ENCODE measurements around the gene MAP2K2. TPM values are rescaled to one million over a fixed set of nuclear protein-coding genes. Genes with fewer than 3 reads are reported as not detected.

MAP2K2 gene
- total and polyA plus RNA-seq, 2 experiments from 2014 or later, result 32.3 to 212 TPM

DNA sequence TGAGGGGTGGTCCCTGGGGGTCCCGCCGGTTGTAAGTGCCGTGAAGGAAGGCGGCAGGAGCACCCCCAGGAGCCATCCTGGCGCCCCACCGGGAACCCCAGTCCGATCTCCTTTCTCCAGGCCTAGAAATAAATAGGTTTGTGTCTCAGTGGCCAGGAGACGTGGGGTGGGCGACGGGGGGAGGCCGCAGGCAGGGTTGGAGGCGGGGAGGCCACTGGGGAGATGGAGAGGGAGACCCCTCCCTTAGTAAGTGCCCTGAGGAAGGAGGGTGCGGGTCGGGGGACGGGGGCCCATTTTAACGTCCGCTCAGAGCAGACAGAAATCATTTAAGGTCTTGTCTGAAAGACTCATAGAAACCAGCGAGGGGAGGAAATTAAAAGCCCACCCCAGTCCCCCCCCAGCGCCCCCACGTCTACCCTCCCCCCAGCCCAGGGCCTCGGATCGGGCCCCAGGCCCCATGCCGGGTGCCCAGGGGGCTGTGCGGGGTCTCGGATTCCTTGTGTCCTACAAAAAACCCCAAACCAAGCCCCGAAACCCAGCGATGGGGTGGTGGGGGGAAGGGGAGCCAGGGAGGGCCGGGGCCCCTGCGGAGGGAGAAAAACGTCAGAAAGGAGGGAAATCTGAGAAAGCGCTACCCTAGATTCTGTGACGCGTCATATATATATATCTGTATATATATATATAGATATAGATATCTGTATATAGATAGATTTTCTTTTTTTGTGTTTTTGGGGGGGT lies 76.8 kb downstream of the MAP2K2 start:
- Histone ChIP-seq H3K36me3 (ENCODE audit: low read depth) (peaks cover 5% of the 10 kb centered on the region; the same call in 1 of the 2 replicates), H3K4me1 (ENCODE audit: insufficient read depth) (peaks cover 10% of the 10 kb centered on the region), H3K79me2 (ENCODE audit: insufficient read depth) (peaks cover 95% of the 10 kb centered on the region), H3K9ac (no peak overlapping the region), H3K4me3 (no peak overlapping the region), H3F3A (ENCODE audit: insufficient read depth) (peaks cover 16% of the 10 kb centered on the region; the same call in 1 of the 2 replicates), H3K9me3 (ENCODE audit: low read depth) (no peaks in the 10 kb centered on the region), H3K4me2 (ENCODE audit: unreplicated experiment) (no peak overlapping the region), H4K20me1 (ENCODE audit: insufficient read depth) (peaks cover 14% of the 10 kb centered on the region; the same call in 1 of the 2 replicates), H3K27ac (no peak overlapping the region), H3K9me2 (ENCODE audit: insufficient read depth) (no peaks in the 10 kb centered on the region), H2AFZ (no peak overlapping the region), H3K27me3 (replicated peaks; ENCODE audit: insufficient read depth) (no peaks in the 10 kb centered on the region)
- TF ChIP-seq EZH2phosphoT487 (IDR thresholded peaks at IDR 0.05; ENCODE audit: insufficient read depth, low read depth) (no peak), EZH2 (IDR thresholded peaks at IDR 0.05; ENCODE audit: insufficient read depth, poor library complexity, severe bottlenecking) (no peak)
- in situ Hi-C loops (cut with MboI), result no loop called here
- WGBS, 2 experiments (ENCODE audit: low coverage in 1 of 2, low lambda C conversion rate in 2 of 2, missing lambda C conversion rate in 2 of 2), result 84 to 88% methylated on average over 9 to 33 of the region's 33 CpGs
- DNase-seq, result no peak

DNA sequence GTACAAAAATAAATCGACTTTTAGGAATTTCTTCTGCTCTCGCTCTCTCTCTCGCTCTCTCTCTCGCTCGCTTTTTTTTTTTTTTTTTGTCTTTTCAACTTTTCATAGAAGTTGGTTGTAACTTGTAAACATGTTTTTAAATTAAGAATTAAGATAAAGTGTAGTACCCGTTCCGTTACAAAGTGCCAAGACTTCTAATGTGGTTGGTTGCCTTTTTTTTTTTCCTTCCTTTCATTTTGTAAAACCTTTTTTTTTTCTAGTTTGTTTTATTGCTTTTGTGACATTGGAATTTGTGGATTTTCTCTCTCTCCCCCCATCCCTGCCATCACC lies 77.6 kb downstream of the MAP2K2 start:
- peaks cover 8% of the 10 kb centered on the region; the same call in 1 of the 2 replicates for H3K36me3 ChIP-seq (ENCODE audit: low read depth)
- H3K27me3 ChIP-seq (replicated peaks; ENCODE audit: insufficient read depth), result no peaks in the 10 kb centered on the region
- no peak for DNase-seq
- TF ChIP-seq EZH2phosphoT487 (IDR thresholded peaks at IDR 0.05; ENCODE audit: insufficient read depth, low read depth) (no peak), EZH2 (IDR thresholded peaks at IDR 0.05; ENCODE audit: insufficient read depth, poor library complexity, severe bottlenecking) (no peak)
- H3K9me3 ChIP-seq (ENCODE audit: low read depth), result no peaks in the 10 kb centered on the region
- WGBS, 2 experiments (ENCODE audit: low coverage in 1 of 2, low lambda C conversion rate in 2 of 2, missing lambda C conversion rate in 2 of 2), result 90% methylated on average over 7 of the region's 7 CpGs
- no peak overlapping the region for H3K4me3 ChIP-seq
- no peak overlapping the region for H3K27ac ChIP-seq
- H3K9me2 ChIP-seq (ENCODE audit: insufficient read depth), result no peaks in the 10 kb centered on the region
- peaks cover 11% of the 10 kb centered on the region; the same call in 1 of the 2 replicates for H4K20me1 ChIP-seq (ENCODE audit: insufficient read depth)
- H2AFZ ChIP-seq, result no peak overlapping the region
- H3F3A ChIP-seq (ENCODE audit: insufficient read depth), result peaks cover 16% of the 10 kb centered on the region; the same call in 1 of the 2 replicates
- peaks cover 95% of the 10 kb centered on the region for H3K79me2 ChIP-seq (ENCODE audit: insufficient read depth)
- in situ Hi-C loops (cut with MboI), result no loop called here
- H3K4me2 ChIP-seq (ENCODE audit: unreplicated experiment), result no peak overlapping the region
- H3K4me1 ChIP-seq (ENCODE audit: insufficient read depth), result peaks cover 3% of the 10 kb centered on the region; the same call in 1 of the 2 replicates
- no peak overlapping the region for H3K9ac ChIP-seq

DNA sequence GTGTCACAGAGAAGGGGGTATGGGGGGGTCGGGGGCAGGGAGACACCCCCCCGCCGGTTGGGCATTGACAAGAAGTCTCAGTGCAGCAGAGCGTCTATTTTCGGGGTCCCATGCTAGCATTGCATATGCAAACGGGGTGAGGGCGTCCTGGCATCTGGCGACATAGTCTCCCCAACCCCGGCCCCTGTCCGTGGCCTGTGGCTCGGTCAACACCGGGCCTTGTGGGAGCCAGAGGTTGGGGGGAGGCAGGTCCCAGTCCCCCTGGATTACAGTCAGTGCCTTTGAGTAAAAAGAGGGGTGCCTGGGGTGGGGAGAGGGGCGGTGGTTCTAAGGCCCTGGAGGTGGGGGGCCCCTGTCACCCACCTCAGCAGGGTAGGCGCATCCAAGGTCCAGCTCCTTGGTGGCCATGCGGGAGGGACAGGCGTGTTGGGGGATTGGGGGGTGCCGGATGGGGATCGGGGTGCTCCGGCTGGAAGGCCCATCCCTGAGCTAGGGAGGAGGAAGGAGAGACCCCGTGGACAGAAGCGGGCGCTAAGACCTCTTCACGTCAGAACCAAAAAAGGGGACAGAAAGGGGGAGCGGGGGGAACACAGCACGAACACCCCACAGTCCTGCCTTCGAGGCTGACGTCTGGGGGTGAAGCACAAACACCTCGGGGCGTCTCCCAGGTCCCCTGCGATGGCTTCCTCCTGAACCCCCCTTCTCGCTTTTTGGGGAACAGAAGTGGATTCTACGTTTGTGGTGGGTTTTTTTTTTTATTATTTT lies 78.1 kb downstream of the MAP2K2 start:
- Histone ChIP-seq H3K4me1 (ENCODE audit: insufficient read depth) (no peaks in the 10 kb centered on the region), H3K79me2 (ENCODE audit: insufficient read depth) (peaks cover 95% of the 10 kb centered on the region), H3K27me3 (replicated peaks; ENCODE audit: insufficient read depth) (no peaks in the 10 kb centered on the region), H3K36me3 (ENCODE audit: low read depth) (peaks cover 8% of the 10 kb centered on the region; the same call in 1 of the 2 replicates), H2AFZ (no peak overlapping the region), H3F3A (ENCODE audit: insufficient read depth) (peaks cover 16% of the 10 kb centered on the region; the same call in 1 of the 2 replicates), H3K9ac (no peak overlapping the region), H4K20me1 (ENCODE audit: insufficient read depth) (peaks cover 10% of the 10 kb centered on the region; the same call in 1 of the 2 replicates), H3K4me3 (no peak overlapping the region), H3K9me3 (ENCODE audit: low read depth) (no peaks in the 10 kb centered on the region), H3K9me2 (ENCODE audit: insufficient read depth) (no peaks in the 10 kb centered on the region), H3K27ac (no peak overlapping the region), H3K4me2 (ENCODE audit: unreplicated experiment) (no peak overlapping the region)
- TF ChIP-seq EZH2 (IDR thresholded peaks at IDR 0.05; ENCODE audit: insufficient read depth, poor library complexity, severe bottlenecking), result no peak
- no peak for TF ChIP-seq EZH2phosphoT487 (IDR thresholded peaks at IDR 0.05; ENCODE audit: insufficient read depth, low read depth)
- in situ Hi-C loops (cut with MboI), result no loop called here
- 88 to 91% methylated on average over 29 to 32 of the region's 32 CpGs for WGBS, 2 experiments (ENCODE audit: low coverage in 1 of 2, low lambda C conversion rate in 2 of 2, missing lambda C conversion rate in 2 of 2)
- DNase-seq, result no peak

DNA sequence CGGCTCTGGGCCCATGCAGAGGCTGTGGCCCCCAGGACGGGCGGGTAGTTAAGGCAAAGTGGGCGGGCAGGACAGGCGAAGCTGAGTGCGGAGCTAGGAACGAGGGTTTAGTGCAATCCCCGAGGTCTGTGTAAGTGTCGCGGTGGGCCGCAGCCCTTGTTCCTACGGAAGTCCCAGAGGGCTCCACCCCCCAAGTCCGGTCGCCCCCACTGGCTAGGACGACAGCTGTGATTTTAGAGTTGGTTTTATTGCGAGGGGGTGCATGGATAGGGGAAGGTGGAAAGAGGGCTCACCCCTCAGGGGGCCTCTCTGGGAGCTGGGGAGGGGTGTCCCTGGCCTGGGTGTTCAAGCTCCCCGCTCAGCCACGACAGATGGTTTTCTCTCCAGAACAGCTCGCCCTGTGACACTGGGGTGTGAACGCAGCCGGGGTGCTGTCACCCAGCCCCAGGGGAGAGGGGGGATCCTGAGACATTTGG lies 78.9 kb downstream of the MAP2K2 start:
- Histone ChIP-seq H3K4me3 (no peak overlapping the region), H3K4me1 (ENCODE audit: insufficient read depth) (no peaks in the 10 kb centered on the region), H3K9me2 (ENCODE audit: insufficient read depth) (no peaks in the 10 kb centered on the region), H2AFZ (no peak overlapping the region), H3K4me2 (ENCODE audit: unreplicated experiment) (no peak overlapping the region), H4K20me1 (ENCODE audit: insufficient read depth) (peaks cover 3% of the 10 kb centered on the region; the same call in 1 of the 2 replicates), H3K79me2 (ENCODE audit: insufficient read depth) (peaks cover 94% of the 10 kb centered on the region), H3K27ac (no peak overlapping the region), H3F3A (ENCODE audit: insufficient read depth) (peaks cover 24% of the 10 kb centered on the region; the same call in 1 of the 2 replicates), H3K36me3 (ENCODE audit: low read depth) (peaks cover 8% of the 10 kb centered on the region; the same call in 1 of the 2 replicates), H3K9me3 (ENCODE audit: low read depth) (no peaks in the 10 kb centered on the region), H3K27me3 (replicated peaks; ENCODE audit: insufficient read depth) (no peaks in the 10 kb centered on the region), H3K9ac (no peak overlapping the region)
- no peak for DNase-seq
- TF ChIP-seq EZH2phosphoT487 (IDR thresholded peaks at IDR 0.05; ENCODE audit: insufficient read depth, low read depth) (no peak), EZH2 (IDR thresholded peaks at IDR 0.05; ENCODE audit: insufficient read depth, poor library complexity, severe bottlenecking) (no peak)
- in situ Hi-C loops (cut with MboI), result no loop called here
- WGBS, 2 experiments (ENCODE audit: low coverage in 1 of 2, low lambda C conversion rate in 2 of 2, missing lambda C conversion rate in 2 of 2), result 73 to 77% methylated on average over 15 to 21 of the region's 21 CpGs

Data from GM23248 (cell line).